ENCODE measurements around the gene TCP11. TPM values are rescaled to one million over a fixed set of nuclear protein-coding genes. Genes with fewer than 3 reads are reported as not detected.

TCP11 gene
- total and polyA plus RNA-seq, 2 donors = 0.15 to 0.37 TPM

GRCh38 chr6:35166116-35166515, 25.0 kb upstream of the TCP11 start:
- no peak overlapping the region for H3K4me3 ChIP-seq (ENCODE audit: low read depth, low read length)
- DNase-seq (ENCODE audit: extremely low spot score) = no peak
- WGBS = 93% methylated on average over 2 of the region's 2 CpGs
- no peaks in the 10 kb centered on the region for H3K4me1 ChIP-seq (ENCODE audit: insufficient read depth)
- H3K36me3 ChIP-seq (ENCODE audit: insufficient read depth) = no peaks in the 10 kb centered on the region
- H3K27ac ChIP-seq (ENCODE audit: low read depth) = peak overlapping the region; percentile 54

GRCh38 chr6:35165630-35166071, 24.5 kb upstream of the TCP11 start:
- H3K27ac ChIP-seq (ENCODE audit: low read depth) = no peak overlapping the region
- no peak for DNase-seq (ENCODE audit: extremely low spot score)
- no peak overlapping the region for H3K4me3 ChIP-seq (ENCODE audit: low read depth, low read length)
- no peaks in the 10 kb centered on the region for H3K36me3 ChIP-seq (ENCODE audit: insufficient read depth)
- 82% methylated on average over 2 of the region's 2 CpGs for WGBS
- no peaks in the 10 kb centered on the region for H3K4me1 ChIP-seq (ENCODE audit: insufficient read depth)

DNA sequence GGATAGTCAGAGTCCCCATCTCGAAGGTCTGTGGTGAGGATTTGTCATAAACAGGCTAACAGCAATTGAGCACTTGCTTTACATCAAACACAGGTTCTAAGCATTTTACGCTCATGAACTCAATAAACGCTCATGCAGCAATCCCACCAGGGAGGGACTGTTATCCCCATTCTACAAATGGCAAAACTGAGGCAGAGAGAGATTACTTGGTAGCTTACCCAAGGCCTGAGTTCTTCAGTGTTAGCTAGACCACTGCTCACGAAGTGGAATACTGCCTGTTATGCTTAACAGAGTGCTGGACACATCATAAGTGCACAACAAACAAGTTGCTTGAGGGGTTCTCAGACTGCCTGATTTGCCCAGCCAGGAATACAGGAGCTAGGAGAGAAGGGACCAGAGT, 23.7 kb upstream of the TCP11 start:
- H3K27ac ChIP-seq (ENCODE audit: low read depth) = no peak overlapping the region
- H3K4me1 ChIP-seq (ENCODE audit: insufficient read depth) = no peaks in the 10 kb centered on the region
- DNase-seq (ENCODE audit: extremely low spot score) = no peak
- WGBS = 92% methylated on average over 4 of the region's 4 CpGs
- H3K4me3 ChIP-seq (ENCODE audit: low read depth, low read length) = no peak overlapping the region
- H3K36me3 ChIP-seq (ENCODE audit: insufficient read depth) = no peaks in the 10 kb centered on the region

DNA sequence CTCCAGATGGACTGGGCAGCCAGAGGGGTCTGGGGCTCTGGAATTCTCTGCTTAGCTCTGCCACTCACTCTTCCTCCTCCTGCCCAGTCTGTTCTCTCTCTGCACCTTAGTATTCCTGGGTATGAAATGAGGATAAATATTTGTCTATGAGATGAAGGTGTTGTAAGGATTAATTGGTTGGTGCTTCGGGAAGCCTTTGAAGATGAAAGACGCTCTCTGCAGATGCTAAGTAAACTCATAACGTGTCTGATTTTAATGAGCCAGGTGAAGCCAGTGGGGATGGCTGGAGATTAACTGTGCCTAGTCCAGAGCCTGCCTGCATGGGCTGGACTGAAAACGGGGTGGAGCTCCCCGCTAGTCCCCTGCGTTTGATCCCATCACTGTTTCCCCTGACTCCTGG, 23.1 kb upstream of the TCP11 start:
- DNase-seq (ENCODE audit: extremely low spot score) = no peak
- Histone ChIP-seq H3K36me3 (ENCODE audit: insufficient read depth) (no peaks in the 10 kb centered on the region), H3K4me3 (ENCODE audit: low read depth, low read length) (no peak overlapping the region), H3K27ac (ENCODE audit: low read depth) (no peak overlapping the region), H3K4me1 (ENCODE audit: insufficient read depth) (no peaks in the 10 kb centered on the region)
- 69% methylated on average over 6 of the region's 6 CpGs for WGBS

DNA sequence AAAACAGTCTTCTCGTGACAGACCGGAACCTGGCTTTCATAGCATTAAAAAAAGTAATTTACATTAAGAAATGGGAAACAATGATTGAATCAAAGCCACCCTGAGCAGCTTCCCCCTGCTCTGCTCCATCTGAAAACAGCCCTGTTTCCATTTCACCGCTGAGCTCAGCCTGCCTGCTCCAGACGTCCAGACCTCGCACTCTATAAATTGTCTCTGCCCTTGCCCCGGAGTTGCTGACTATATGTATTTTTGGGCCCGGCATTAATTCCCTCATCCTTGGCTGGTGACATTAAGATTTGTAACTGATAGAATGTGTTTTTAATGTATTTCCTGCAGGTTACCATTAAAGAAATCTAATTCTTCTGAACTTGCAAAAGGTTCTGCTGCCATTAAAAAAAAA, 22.7 kb upstream of the TCP11 start:
- WGBS = 57% methylated on average over 7 of the region's 7 CpGs
- H3K4me1 ChIP-seq (ENCODE audit: insufficient read depth) = no peaks in the 10 kb centered on the region
- no peak for DNase-seq (ENCODE audit: extremely low spot score)
- no peak overlapping the region for H3K27ac ChIP-seq (ENCODE audit: low read depth)
- H3K4me3 ChIP-seq (ENCODE audit: low read depth, low read length) = no peak overlapping the region
- H3K36me3 ChIP-seq (ENCODE audit: insufficient read depth) = no peaks in the 10 kb centered on the region

DNA sequence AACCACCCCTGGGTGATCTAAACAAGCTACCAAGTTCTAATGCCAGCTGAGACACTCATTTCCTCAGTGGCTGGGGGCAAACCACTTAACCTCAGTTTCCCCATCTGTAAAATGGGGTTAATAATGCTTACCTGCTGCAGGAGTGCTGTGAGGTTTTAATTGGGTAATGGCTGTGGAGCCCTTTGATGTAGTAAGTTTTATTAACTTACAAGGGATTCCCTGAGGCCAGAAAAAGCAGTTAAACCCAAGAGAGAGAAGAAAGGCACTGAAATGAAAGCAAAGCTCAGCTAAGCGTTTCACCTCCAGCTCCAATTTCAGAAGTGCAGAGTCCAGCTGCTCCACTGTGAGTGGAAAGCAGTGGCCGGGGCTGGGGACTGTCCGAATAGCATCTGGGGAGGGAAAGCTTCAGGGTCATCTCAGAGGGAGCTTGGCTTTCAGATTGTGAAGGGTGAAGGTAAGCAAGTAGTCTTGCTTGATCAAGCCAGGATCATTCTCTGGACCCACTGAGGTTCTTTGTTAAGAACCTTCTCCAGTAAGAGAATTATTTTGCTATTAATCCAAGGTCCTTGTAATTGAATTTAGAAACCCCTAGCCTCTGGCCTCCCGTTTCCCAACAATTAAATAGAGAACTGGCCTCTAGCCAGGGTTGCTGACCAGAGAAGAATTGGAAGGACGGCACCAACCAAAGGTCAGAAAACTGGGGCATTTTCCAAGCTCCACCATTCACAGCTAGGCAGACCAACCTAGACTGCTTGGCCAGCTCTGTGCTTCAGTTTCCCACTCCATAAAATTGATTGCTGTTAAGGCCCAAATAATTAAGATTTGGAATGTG, 20.9 kb upstream of the TCP11 start:
- no peaks in the 10 kb centered on the region for H3K4me1 ChIP-seq (ENCODE audit: insufficient read depth)
- WGBS = 67% methylated on average over 5 of the region's 5 CpGs
- H3K27ac ChIP-seq (ENCODE audit: low read depth) = no peak overlapping the region
- H3K36me3 ChIP-seq (ENCODE audit: insufficient read depth) = no peaks in the 10 kb centered on the region
- no peak for DNase-seq (ENCODE audit: extremely low spot score)
- no peak overlapping the region for H3K4me3 ChIP-seq (ENCODE audit: low read depth, low read length)

DNA sequence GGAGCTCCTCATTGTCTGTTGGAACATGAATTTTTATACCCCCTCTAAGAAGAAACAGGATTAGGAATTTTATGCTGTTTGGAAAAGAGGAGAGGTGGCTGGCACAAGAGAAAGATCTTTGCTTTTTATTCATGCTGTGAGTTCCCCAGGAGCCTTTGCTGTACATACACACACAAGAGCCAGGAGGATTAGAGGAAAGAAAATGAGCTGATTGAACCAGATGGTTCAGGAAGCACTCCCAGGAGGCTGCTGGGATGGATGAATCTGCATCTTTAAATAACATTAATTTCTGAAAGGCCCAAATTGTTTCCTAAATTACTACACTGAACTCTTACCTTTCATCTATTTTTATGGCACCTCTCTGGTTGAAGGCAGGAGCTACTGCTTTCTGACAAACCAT, 20.1 kb upstream of the TCP11 start:
- Histone ChIP-seq H3K36me3 (ENCODE audit: insufficient read depth) (no peaks in the 10 kb centered on the region), H3K4me3 (ENCODE audit: low read depth, low read length) (no peak overlapping the region), H3K4me1 (ENCODE audit: insufficient read depth) (no peaks in the 10 kb centered on the region), H3K27ac (ENCODE audit: low read depth) (no peak overlapping the region)
- DNase-seq (ENCODE audit: extremely low spot score) = no peak

DNA sequence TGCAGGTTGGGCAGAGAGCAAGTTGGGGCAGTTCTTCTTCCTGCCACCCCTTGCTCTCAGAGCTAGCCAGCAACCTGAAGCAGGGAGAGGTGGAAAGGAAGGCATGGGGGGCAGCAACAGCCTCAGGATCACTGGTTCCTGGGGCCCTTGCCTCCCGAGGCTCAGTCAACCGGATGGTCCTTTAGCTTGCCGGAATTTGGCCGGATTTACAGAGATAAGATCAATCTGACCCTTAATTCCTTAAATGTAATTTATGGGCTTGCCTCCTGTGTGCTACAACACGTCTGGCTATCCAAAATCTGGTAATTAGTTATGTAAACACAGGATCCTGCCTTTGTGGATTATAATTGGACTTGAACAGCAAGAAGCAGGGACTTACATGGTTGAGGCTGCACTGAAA, 19.5 kb upstream of the TCP11 start:
- H3K4me1 ChIP-seq (ENCODE audit: insufficient read depth) = no peaks in the 10 kb centered on the region
- no peak for DNase-seq (ENCODE audit: extremely low spot score)
- no peak overlapping the region for H3K27ac ChIP-seq (ENCODE audit: low read depth)
- no peak overlapping the region for H3K4me3 ChIP-seq (ENCODE audit: low read depth, low read length)
- H3K36me3 ChIP-seq (ENCODE audit: insufficient read depth) = no peaks in the 10 kb centered on the region
- 54% methylated on average over 5 of the region's 5 CpGs for WGBS

GRCh38 chr6:35158520-35158919, 17.4 kb upstream of the TCP11 start:
- no peaks in the 10 kb centered on the region for H3K4me1 ChIP-seq (ENCODE audit: insufficient read depth)
- no peaks in the 10 kb centered on the region for H3K36me3 ChIP-seq (ENCODE audit: insufficient read depth)
- H3K4me3 ChIP-seq (ENCODE audit: low read depth, low read length) = no peak overlapping the region
- no peak for DNase-seq (ENCODE audit: extremely low spot score)
- no peak overlapping the region for H3K27ac ChIP-seq (ENCODE audit: low read depth)

DNA sequence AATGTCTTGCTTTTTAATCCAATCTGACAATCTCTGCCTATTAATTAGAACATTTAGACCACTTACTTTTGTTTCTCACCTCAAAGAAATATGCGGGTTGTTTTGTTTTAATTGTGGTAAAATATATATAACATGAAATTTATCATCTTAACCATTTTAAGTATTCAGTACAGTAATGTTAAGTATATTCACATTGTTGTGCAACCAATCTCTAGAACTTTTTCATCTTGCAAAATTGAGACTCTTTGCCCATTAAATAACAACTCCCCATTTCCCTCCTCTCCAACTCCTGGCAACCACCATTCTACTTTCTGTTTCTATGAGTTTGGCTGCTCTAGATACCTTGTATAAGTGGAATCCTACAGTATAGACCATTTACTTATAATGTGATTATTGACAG, 13.8 kb upstream of the TCP11 start:
- no peak overlapping the region for H3K27ac ChIP-seq (ENCODE audit: low read depth)
- no peak overlapping the region for H3K4me3 ChIP-seq (ENCODE audit: low read depth, low read length)
- no peak for DNase-seq (ENCODE audit: extremely low spot score)
- no peaks in the 10 kb centered on the region for H3K36me3 ChIP-seq (ENCODE audit: insufficient read depth)
- H3K4me1 ChIP-seq (ENCODE audit: insufficient read depth) = no peaks in the 10 kb centered on the region
- 97% methylated on average over 1 of the region's 1 CpG for WGBS

DNA sequence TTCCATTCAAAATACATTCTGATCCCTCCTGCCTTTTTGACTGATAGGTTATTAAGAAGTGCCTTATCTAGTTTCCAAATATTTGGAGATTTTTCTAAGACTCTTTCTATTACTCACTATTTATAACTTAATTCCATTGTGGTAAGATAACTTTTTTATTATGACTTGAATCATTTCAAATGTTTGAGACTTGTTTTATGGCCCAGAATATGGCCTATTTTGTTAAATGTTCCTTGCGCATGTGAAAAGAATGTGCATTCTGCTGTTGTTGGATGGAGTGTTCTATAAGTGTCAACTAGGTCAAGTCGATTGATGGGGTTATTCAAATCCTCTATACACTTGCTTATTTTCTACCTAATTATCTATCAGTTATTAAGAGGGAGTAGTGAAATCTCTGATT, 13.1 kb upstream of the TCP11 start:
- WGBS = 83% methylated on average over 2 of the region's 2 CpGs
- Histone ChIP-seq H3K4me1 (ENCODE audit: insufficient read depth) (no peaks in the 10 kb centered on the region), H3K27ac (ENCODE audit: low read depth) (no peak overlapping the region), H3K36me3 (ENCODE audit: insufficient read depth) (no peaks in the 10 kb centered on the region), H3K4me3 (ENCODE audit: low read depth, low read length) (no peak overlapping the region)
- no peak for DNase-seq (ENCODE audit: extremely low spot score)

- Histone ChIP-seq H3K27ac (ENCODE audit: low read depth) (no peak overlapping the region), H3K4me3 (ENCODE audit: low read depth, low read length) (no peak overlapping the region)
- WGBS = 62% methylated on average over 4 of the region's 4 CpGs
Observed at GRCh38 chr6:35152067-35152707, 11.0 kb upstream of the TCP11 start.

GRCh38 chr6:35151466-35151865, 10.3 kb upstream of the TCP11 start:
- H3K27ac ChIP-seq (ENCODE audit: low read depth) = no peak overlapping the region
- no peaks in the 10 kb centered on the region for H3K4me1 ChIP-seq (ENCODE audit: insufficient read depth)
- WGBS = 79% methylated on average over 2 of the region's 2 CpGs
- H3K4me3 ChIP-seq (ENCODE audit: low read depth, low read length) = no peak overlapping the region
- DNase-seq (ENCODE audit: extremely low spot score) = no peak
- H3K36me3 ChIP-seq (ENCODE audit: insufficient read depth) = no peaks in the 10 kb centered on the region

More at GRCh38 chr6:35152067-35152707, 11.0 kb upstream of the TCP11 start:
- Histone ChIP-seq H3K36me3 (ENCODE audit: insufficient read depth) (no peaks in the 10 kb centered on the region), H3K4me1 (ENCODE audit: insufficient read depth) (no peaks in the 10 kb centered on the region)
- DNase-seq (ENCODE audit: extremely low spot score) = no peak

- H3K36me3 ChIP-seq (ENCODE audit: insufficient read depth) = no peaks in the 10 kb centered on the region
- H3K4me1 ChIP-seq (ENCODE audit: insufficient read depth) = no peaks in the 10 kb centered on the region
- no peak for DNase-seq (ENCODE audit: extremely low spot score)
- 74% methylated on average over 16 of the region's 16 CpGs for WGBS
- H3K27ac ChIP-seq (ENCODE audit: low read depth) = no peak overlapping the region
- H3K4me3 ChIP-seq (ENCODE audit: low read depth, low read length) = no peak overlapping the region
Observed at GRCh38 chr6:35149891-35150566, 8.9 kb upstream of the TCP11 start.
